Adipose tissue (tissue), 3 donors: Measurements from ENCODE around the gene SHISA4. TPM values are rescaled to one million over a fixed set of nuclear protein-coding genes. Genes with fewer than 3 reads are reported as not detected.

ENCODE experiments used
- H3K27ac ChIP-seq: one replicate; pipeline ENCODE4 v1.5.1; 2013; ENCODE audit warnings: low read depth, low read length
- WGBS, 3 donors: extraction: QIAGEN DNeasy Blood & Tissue Kit; methylation state at CpG; one replicate each; pipeline ENCODE4 v1.1.7; 2013; 5-methylcytosine and 5-hydroxymethylcytosine counted together
- polyA plus RNA-seq, 3 donors: library from polyadenylated mRNA; stranded (reverse); fragments of 200-250 nt; gene quantifications; one replicate each; pipeline ENCODE4 v1.2.3, GENCODE V29; 2013
- donor health status: healthy with polysubstance abuse.
- donor health status: Bipolar disorder and iron deficiency.
- donor health status: healthy.

SHISA4 gene
- polyA plus RNA-seq, 3 donors, result 7.3 to 20.9 (median 11.0) TPM

GRCh38 chr1:201941420-201942128 is 52.9 kb downstream of the SHISA4 start:
- no peak overlapping the region for H3K27ac ChIP-seq
- WGBS, 3 donors, result 62 to 66% (median 66%) methylated on average over 18 of the region's 18 CpGs

DNA sequence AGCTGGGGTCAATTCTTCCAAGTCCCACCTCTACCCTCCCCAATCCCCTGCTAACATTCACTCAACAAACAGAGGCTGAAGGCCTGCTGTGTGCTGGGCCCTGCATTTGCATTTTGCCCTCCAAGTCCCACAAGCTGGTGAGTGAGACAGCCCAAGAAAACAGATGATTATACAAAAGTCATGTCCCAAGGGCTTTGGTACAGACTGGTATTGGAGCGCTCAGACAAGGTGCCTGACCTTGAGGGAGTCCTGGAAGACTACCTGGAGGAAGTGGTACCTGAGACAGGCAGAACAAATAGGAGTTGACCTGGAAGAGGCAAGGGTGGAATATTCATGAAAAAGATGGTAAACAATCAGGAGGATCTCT is 53.4 kb downstream of the SHISA4 start:
- 86 to 100% (median 91%) methylated on average over 1 of the region's 1 CpG for WGBS, 3 donors
- H3K27ac ChIP-seq, result no peak overlapping the region

Other genes with a start within 250 kb of the SHISA4 start
- gene IPO9, start 59.7 kb upstream of the SHISA4 start, polyA plus RNA-seq, result 10 to 100 TPM in 2 of 3 donors, 1 to 10 TPM in 1; 7.2 to 20.9 (median 14.2) TPM
- 100 to 1,000 TPM in 1 of 3 donors, 10 to 100 TPM in 1, 1 to 10 TPM in 1; 3.3 to 102 (median 21.8) TPM for gene LMOD1, start 57.6 kb downstream of the SHISA4 start, polyA plus RNA-seq
- gene TIMM17A, start 66.6 kb downstream of the SHISA4 start, polyA plus RNA-seq, result 10 to 100 TPM; 19.2 to 44.6 (median 38.0) TPM
- 10 to 100 TPM; 22.3 to 49.8 (median 29.6) TPM for gene RNPEP, start 93.8 kb downstream of the SHISA4 start, polyA plus RNA-seq
- gene ELF3, start 121.7 kb downstream of the SHISA4 start, polyA plus RNA-seq, result 100 to 1,000 TPM in 1 of 3 donors, 10 to 100 TPM in 1, 1 to 10 TPM in 1; 2.2 to 222 (median 16.5) TPM
- under 1 TPM in 2 of 3 donors, not detected in 1; 0.01 to 0.03 TPM for gene GPR37L1, start 234.0 kb downstream of the SHISA4 start, polyA plus RNA-seq